ENCODE data around the gene SPATA6. TPM values are rescaled to one million over a fixed set of nuclear protein-coding genes. Genes with fewer than 3 reads are reported as not detected.
A peak's percentile ranks its signal among the peaks of the same experiment; 100 is the strongest.
"Not testable (repeated sequence)": the region's sequence is repeated elsewhere in the genome, so short reads cannot be mapped to it uniquely, and the experiment has no call there.

SPATA6 gene
- 10 to 100 TPM; 12.4 to 21.9 (median 17.5) TPM for total RNA-seq

GRCh38 chr1:48471691-48472576 is at the start of gene SPATA6:
Gene SPATA6, minus strand, starts transcription at chr1:48472204. Its CDS starts 196 bp downstream, at chr1:48472008.
- TF ChIP-seq POLR2A (IDR thresholded peaks at IDR 0.05; ENCODE audit: low read depth) (peak; percentile 19), EP300 (IDR thresholded peaks at IDR 0.05) (no peak), POLR2AphosphoS5 (IDR thresholded peaks at IDR 0.05) (peak; percentile 94 to 96), CTCF (IDR thresholded peaks at IDR 0.05) (no peak)
- intact Hi-C loops (cut with DNase I): no loop called here
- under 1% methylated on average over 29 of the region's 73 CpGs for WGBS

GRCh38 chr1:48519896-48520295 is 47.9 kb upstream of the SPATA6 start:
- DNase-seq (ENCODE audit: extremely low spot score); H3K27me3 ChIP-seq; H3K4me3 ChIP-seq; H3K9me3 ChIP-seq; H3K36me3 ChIP-seq; intact Hi-C loops (cut with DNase I); H3K4me1 ChIP-seq; H3K27ac ChIP-seq (replicated peaks in 1 of 4): not testable (repeated sequence)
- WGBS: 90% methylated on average over 6 of the region's 6 CpGs

More at GRCh38 chr1:48471691-48472576, at the start of gene SPATA6:
- DNase-seq (ENCODE audit: extremely low spot score): peak; percentile 98
- Histone ChIP-seq H3K4me1 (peaks cover 19 to 42% (median 36%) of the 10 kb centered on the region in 4 donors), H3K4me3 (peak within 1 kb of the TSS; percentile 89 to 95 (median 92)), H3K9me3 (no peaks in the 10 kb centered on the region), H3K36me3 (no peaks in the 10 kb centered on the region), H3K27me3 (no peaks in the 10 kb centered on the region), H3K27ac (replicated peaks in 1 of 4) (peak within 1 kb of the TSS; percentile 92 to 95 (median 94))

GRCh38 chr1:48506870-48507269 is 34.9 kb upstream of the SPATA6 start:
- no peak for DNase-seq (ENCODE audit: extremely low spot score)
- TF ChIP-seq EP300 (IDR thresholded peaks at IDR 0.05): no peak
- TF ChIP-seq CTCF (IDR thresholded peaks at IDR 0.05): no peak
- TF ChIP-seq POLR2A (IDR thresholded peaks at IDR 0.05; ENCODE audit: low read depth): no peak
- TF ChIP-seq POLR2AphosphoS5 (IDR thresholded peaks at IDR 0.05): no peak
- Histone ChIP-seq H3K4me1 (no peaks in the 10 kb centered on the region), H3K27me3 (peaks cover 0 to 3% (median 0%) of the 10 kb centered on the region in 4 donors), H3K27ac (replicated peaks in 1 of 4) (no peak overlapping the region), H3K4me3 (no peak overlapping the region), H3K9me3 (no peaks in the 10 kb centered on the region), H3K36me3 (no peaks in the 10 kb centered on the region)
- WGBS: 7% methylated on average over 1 of the region's 1 CpG
- intact Hi-C loops (cut with DNase I): no loop called here

DNA sequence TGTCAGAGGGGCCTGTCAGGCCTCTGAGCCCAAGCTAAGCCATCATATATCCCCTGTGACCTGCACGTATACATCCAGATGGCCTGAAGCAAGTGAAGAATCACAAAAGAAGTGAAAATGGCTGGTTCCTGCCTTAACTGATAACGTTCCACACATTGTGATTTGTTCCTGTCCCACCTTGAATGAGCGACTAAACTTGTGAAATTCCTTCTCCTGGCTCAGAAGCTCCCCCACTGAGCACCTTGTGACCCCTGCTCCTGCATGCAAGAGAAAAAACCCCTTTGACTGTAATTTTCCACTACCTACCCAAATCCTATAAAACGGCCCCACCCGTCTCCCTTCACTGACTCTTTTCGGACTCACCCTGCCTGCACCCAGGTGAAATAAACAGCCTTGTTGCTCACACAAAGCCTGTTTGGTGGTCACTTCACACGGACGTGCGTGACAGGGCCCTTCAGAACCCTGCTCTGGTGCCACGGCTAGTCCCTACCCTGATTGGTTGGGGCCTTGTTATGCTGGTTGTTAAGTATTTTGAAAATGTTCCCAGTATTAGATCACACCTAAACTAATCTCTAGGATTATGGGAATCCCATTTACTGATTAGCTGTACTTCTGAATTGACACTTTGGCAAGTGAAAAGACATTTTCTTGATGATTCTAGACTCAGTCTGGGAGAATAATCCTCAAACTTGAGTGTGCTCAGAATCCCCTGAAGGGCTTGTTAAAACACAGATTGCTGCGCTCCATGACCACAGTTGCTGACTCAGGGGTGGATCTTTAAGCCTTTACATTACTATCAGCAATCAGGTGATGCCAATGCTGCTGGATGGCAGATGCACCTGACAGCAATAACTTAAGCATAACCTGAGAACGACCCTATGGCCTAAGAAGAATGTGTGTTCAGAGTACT is 28.8 kb upstream of the SPATA6 start:
- Histone ChIP-seq H3K36me3 (no peaks in the 10 kb centered on the region), H3K9me3 (no peaks in the 10 kb centered on the region), H3K4me3 (no peak overlapping the region), H3K27me3 (no peaks in the 10 kb centered on the region), H3K27ac (replicated peaks in 1 of 4) (no peak overlapping the region), H3K4me1 (peaks cover 0 to 9% (median 6%) of the 10 kb centered on the region in 4 donors)
- no peak for TF ChIP-seq CTCF (IDR thresholded peaks at IDR 0.05)
- no peak for TF ChIP-seq EP300 (IDR thresholded peaks at IDR 0.05)
- TF ChIP-seq POLR2AphosphoS5 (IDR thresholded peaks at IDR 0.05): no peak
- no peak for TF ChIP-seq POLR2A (IDR thresholded peaks at IDR 0.05; ENCODE audit: low read depth)
- 67% methylated on average over 12 of the region's 12 CpGs for WGBS
- intact Hi-C loops (cut with DNase I): no loop called here
- no peak for DNase-seq (ENCODE audit: extremely low spot score)

Measured in esophagus muscularis mucosa (tissue), 4 donors.